IMR-90 (cell line): ENCODE measurements around the gene SLFN12L. TPM values are rescaled to one million over a fixed set of nuclear protein-coding genes. Genes with fewer than 3 reads are reported as not detected.

ENCODE experiments used
- ATAC-seq: fragments of 200-7000 bp; cut with Tn5 transposase; 2 replicates; pipeline ENCODE4 v1.9.1; 2020; ENCODE audit warnings: low read depth, mild to moderate bottlenecking, moderate library complexity
- BruUV-seq: library from RNA; stranded (reverse); fragments of 400-500 nt; replicated peaks from 2 replicates; lab custom pipeline; 2021; lab: Mats Ljungman, UMichigan
- CTCF ChIA-PET: fragments of 300-600 bp; formaldehyde crosslinking; extraction: SDS; loops from one replicate; lab custom pipeline; 2021; ENCODE audit warnings: antibody characterized with exemption; lab: Yijun Ruan, JAX
- POLR2A ChIA-PET: fragments of 300-600 bp; sonication (Branson Sonifier 250); formaldehyde crosslinking; loops from one replicate; lab custom pipeline; 2022; ENCODE audit warnings: antibody characterized with exemption; ENCODE audit not compliant: unreplicated experiment; lab: Charles Lee
- DNase-seq: peaks from one replicate; pipeline ENCODE4 v3.0.0; 2013
- H2AFZ ChIP-seq: replicated peaks from 2 replicates; pipeline ENCODE3; 2013; ENCODE audit warnings: low read length, mild to moderate bottlenecking; ENCODE audit not compliant: poor library complexity
- H2AK5ac ChIP-seq: 2 replicates; pipeline ENCODE4 v1.6.1; 2013; ENCODE audit warnings: low read depth, low read length, inconsistent platforms
- H2AK9ac ChIP-seq: replicated peaks from 2 replicates; pipeline ENCODE3; 2013; ENCODE audit warnings: mild to moderate bottlenecking, low read depth, low read length, moderate library complexity; ENCODE audit not compliant: poor library complexity
- H2BK120ac ChIP-seq: 2 replicates; pipeline ENCODE4 v1.6.1; 2013; ENCODE audit warnings: low read depth, low read length, inconsistent platforms
- H2BK15ac ChIP-seq: 3 replicates; pipeline ENCODE4 v1.6.1; 2013; ENCODE audit warnings: low read depth, low read length, inconsistent platforms
- H2BK20ac ChIP-seq: 2 replicates; pipeline ENCODE4 v1.6.1; 2013; ENCODE audit warnings: low read depth, mild to moderate bottlenecking, inconsistent platforms, low read length, moderate library complexity
- H2BK5ac ChIP-seq: 2 replicates; pipeline ENCODE4 v1.6.1; 2013; ENCODE audit warnings: mild to moderate bottlenecking, low read depth, low read length, inconsistent platforms; ENCODE audit not compliant: poor library complexity, severe bottlenecking
- H3K14ac ChIP-seq: replicated peaks from 2 replicates; pipeline ENCODE4 v1.6.1; 2013; ENCODE audit warnings: low read depth, low read length, inconsistent platforms
- H3K18ac ChIP-seq: 2 replicates; pipeline ENCODE4 v1.6.1; 2013; ENCODE audit warnings: low read depth, low read length, control low read depth
- H3K23ac ChIP-seq: 2 replicates; pipeline ENCODE4 v1.6.1; 2013; ENCODE audit warnings: low read depth, low read length, inconsistent platforms
- H3K27ac ChIP-seq: 2 replicates; pipeline ENCODE4 v1.5.1; 2013; ENCODE audit warnings: mild to moderate bottlenecking, control low read depth, low read length; ENCODE audit not compliant: insufficient read depth
- H3K27me3 ChIP-seq: 2 replicates; pipeline ENCODE4 v1.6.1; 2013; ENCODE audit warnings: low read length; ENCODE audit not compliant: control insufficient read depth, insufficient read depth
- H3K36me3 ChIP-seq: 2 replicates; pipeline ENCODE4 v1.6.1; 2013; ENCODE audit warnings: low read length, mixed read lengths; ENCODE audit not compliant: control insufficient read depth, insufficient read depth
- H3K4ac ChIP-seq: 2 replicates; pipeline ENCODE4 v1.6.1; 2013; ENCODE audit warnings: low read depth, low read length, inconsistent platforms
- H3K4me1 ChIP-seq: 2 replicates; pipeline ENCODE4 v1.6.1; 2013; ENCODE audit warnings: low read length, mixed read lengths; ENCODE audit not compliant: control insufficient read depth, insufficient read depth
- H3K4me2 ChIP-seq: 2 replicates; pipeline ENCODE4 v1.6.1; 2013; ENCODE audit warnings: low read depth, mild to moderate bottlenecking, control low read depth, low read length, moderate library complexity
- H3K4me3 ChIP-seq: 2 replicates; pipeline ENCODE4 v1.5.1; 2013; ENCODE audit warnings: low read depth, mild to moderate bottlenecking, control low read depth, low read length, moderate library complexity; ENCODE audit not compliant: insufficient read depth
- H3K56ac ChIP-seq: 2 replicates; pipeline ENCODE4 v1.6.1; 2013; ENCODE audit warnings: low read length, inconsistent platforms; ENCODE audit not compliant: insufficient read depth; ENCODE audit errors: extremely low read depth
- H3K79me1 ChIP-seq, 2 experiments: 2 replicates each; pipeline ENCODE4 v1.6.1; 2013; ENCODE audit warnings: low read length in 2 of 2, inconsistent platforms in 1 of 2, low read depth in 1 of 2
- H3K9ac ChIP-seq: 2 replicates; pipeline ENCODE4 v1.6.1; 2013; ENCODE audit warnings: low read depth, low read length, control low read depth
- H3K9me1 ChIP-seq: 2 replicates; pipeline ENCODE4 v1.6.1; 2013; ENCODE audit warnings: low read length, inconsistent platforms; ENCODE audit not compliant: insufficient read depth
- H3K9me3 ChIP-seq: 2 replicates; pipeline ENCODE4 v1.6.1; 2013; ENCODE audit warnings: low read length; ENCODE audit not compliant: control insufficient read depth, insufficient read depth
- H4K20me1 ChIP-seq: 2 replicates; pipeline ENCODE4 v1.6.1; 2013; ENCODE audit warnings: low read length, inconsistent platforms; ENCODE audit not compliant: insufficient read depth
- H4K5ac ChIP-seq: 2 replicates; pipeline ENCODE4 v1.6.1; 2013; ENCODE audit warnings: mild to moderate bottlenecking, low read depth, low read length, control low read depth
- H4K8ac ChIP-seq, 2 experiments: 2 replicates each; pipeline ENCODE4 v1.6.1; 2013; ENCODE audit warnings: low read depth in 2 of 2, low read length in 2 of 2, control low read depth in 1 of 2, inconsistent platforms in 1 of 2
- H4K91ac ChIP-seq: 2 replicates; pipeline ENCODE4 v1.6.1; 2013; ENCODE audit warnings: low read depth, low read length, inconsistent platforms; ENCODE audit not compliant: insufficient read depth
- CEBPB ChIP-seq: IDR thresholded peaks from 2 replicates; pipeline ENCODE4 v1.6.1; 2012; ENCODE audit warnings: low read depth, low read length, improper control_type of control experiment
- RFX5 ChIP-seq: IDR thresholded peaks from 2 replicates; pipeline ENCODE4 v1.8.0; 2012; ENCODE audit warnings: low read depth, mild to moderate bottlenecking, low read length, moderate library complexity
- WGBS, 2 experiments: methylation state at CpG; one replicate each; pipeline versions ENCODE4 v1.1.5 to v1.1.7; 2013; ENCODE audit warnings: missing lambda C conversion rate in 2 of 2; ENCODE audit not compliant: insufficient read length in 1 of 2; ENCODE audit errors: extremely low coverage in 2 of 2; 5-methylcytosine and 5-hydroxymethylcytosine counted together
- dilution Hi-C: fragments of 300-500 bp; cut with HindIII; formaldehyde crosslinking; loops from one replicate; pipeline ENCODE4 v1.14.3; 2018; ENCODE audit warnings: low sequenced_read_pairs; ENCODE audit not compliant: unreplicated experiment
- in situ Hi-C: fragments of 300-500 bp; cut with MboI; formaldehyde crosslinking; loops from 3 replicates; pipeline ENCODE4 v1.14.3; 2019; ENCODE audit warnings: low sequenced_read_pairs, inconsistent platforms, mixed read lengths
- intact Hi-C: fragments of 100-400 bp; cut with micrococcal nuclease; formaldehyde crosslinking; loops from 2 replicates; pipeline ENCODE4 v1.10.0; 2022
- polyA plus RNA-seq, 3 experiments: library from polyadenylated mRNA; depleted of rRNA; stranded (reverse); fragments of >200 nt; gene quantifications; 2 replicates each; pipeline ENCODE4 v1.2.3, GENCODE V29; 2012; ENCODE audit warnings: low replicate concordance in 1 of 3
- total RNA-seq: library from RNA; depleted of rRNA; stranded (reverse); fragments of >200 nt; gene quantifications from 2 replicates; pipeline ENCODE4 v1.2.3, GENCODE V29; 2012

Gene SLFN12L
- total and polyA plus RNA-seq, 2 of the 4 experiments (the other 2 are of a cell fraction) = 0.18 TPM; not detected in 1

DNA sequence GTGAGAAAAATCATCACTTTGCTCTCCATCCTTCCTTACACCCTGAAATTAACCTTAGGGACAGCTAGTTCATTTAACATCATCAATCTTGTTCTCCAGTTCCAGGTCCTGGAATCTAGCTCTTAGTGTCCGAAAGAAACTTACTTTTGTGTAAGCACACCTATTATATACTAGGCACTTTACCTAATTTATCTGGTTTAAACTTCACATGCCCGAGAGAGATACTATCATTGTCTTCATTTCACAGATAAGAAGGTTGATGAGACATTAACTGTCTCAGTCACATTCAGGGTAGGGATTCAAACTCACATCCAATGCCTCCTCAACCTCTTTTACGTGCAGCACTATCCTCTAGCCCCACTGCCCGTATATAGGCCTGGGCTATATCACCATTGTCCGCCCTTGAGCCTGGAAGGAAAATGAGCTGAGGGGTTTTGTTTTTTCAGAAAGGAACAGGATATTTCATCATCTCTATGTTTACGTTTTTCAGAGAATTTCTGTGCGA lies 49.1 kb upstream of the SLFN12L start:
- intact Hi-C loops (loop anchor here (1.0 to 2.0 kb wide), 2 partner anchors 223 to 342 kb away; partner anchors contain the start of gene TAF15), dilution Hi-C loops (no loop called here), in situ Hi-C loops (loop anchor here (25.0 kb wide), 1 partner anchor 599 kb away; the partner anchor contains the start of gene LIG3)
- ATAC-seq = peak; percentile 3; the same call in 1 of the 2 replicates
- Histone ChIP-seq H3K4me1 (0 out of 2 replicates have a peak, but pooled peaks cover 2% of the 10 kb centered on the region), H3K9me1 (peaks cover 6% of the 10 kb centered on the region; the same call in 1 of the 2 replicates), H3K79me1 (peaks cover 7 to 33% of the 10 kb centered on the region in 2 experiments; a peak in 3 of 4 replicates), H2AFZ (peak overlapping the region; percentile 96), H4K91ac (peak overlapping the region; percentile 93), H2AK9ac (peak overlapping the region; percentile 98), H4K8ac (peak overlapping the region; percentile 93 to 100), H3K36me3 (no peaks in the 10 kb centered on the region), H3K4ac (peak overlapping the region; percentile 90), H4K5ac (peak overlapping the region; percentile 98), H2BK20ac (no peak overlapping the region), H4K20me1 (peaks cover 11% of the 10 kb centered on the region), H3K56ac (peak overlapping the region; percentile 94), H3K14ac (peak overlapping the region; percentile 80), H3K27ac (peak overlapping the region; percentile 67), H3K23ac (peak overlapping the region; percentile 48; the same call in 1 of the 2 replicates), H3K9me3 (no peaks in the 10 kb centered on the region), H2BK5ac (peak overlapping the region; percentile 77), H2BK120ac (peak overlapping the region; percentile 75), H2AK5ac (peak overlapping the region; percentile 90), H3K4me3 (peak overlapping the region; percentile 66), H3K4me2 (peak overlapping the region; percentile 57), H3K18ac (peak overlapping the region; percentile 38), H3K27me3 (no peaks in the 10 kb centered on the region), H3K9ac (peak overlapping the region; percentile 55), H2BK15ac (peak overlapping the region; percentile 39; the same call in 2 of the 3 replicates)
- CTCF ChIA-PET = no interaction called here
- no TSS peak for BruUV-seq
- POLR2A ChIA-PET = interaction anchor here (0.7 to 1.0 kb wide), 2 partner anchors 8 to 68 kb away, joined by 4 to 5 read pairs; partner anchors contain the start of gene PEX12
- no CpG with 5 or more reads among the region's 7 CpGs for WGBS, 2 experiments
- no peak for DNase-seq
- TF ChIP-seq CEBPB = peak; percentile 43; the same call in 1 of the 2 replicates
- TF ChIP-seq RFX5 = no peak
